Transverse colon (tissue), 4 donors: ENCODE results near the gene OR52E6. TPM values are rescaled to one million over a fixed set of nuclear protein-coding genes. Genes with fewer than 3 reads are reported as not detected.

ENCODE experiments used
- DNase-seq: peaks from one replicate; pipeline ENCODE4 v3.0.0-alpha.2; 2019
- H3K27ac ChIP-seq, 4 donors: fragments of 200-600 bp; sonication (generic); 2 replicates each; pipeline ENCODE4 v1.5.1; 2016 to 2018; ENCODE audit warnings: inconsistent platforms in 4 of 4
- H3K27me3 ChIP-seq: fragments of 200-600 bp; sonication (generic); 2 replicates; pipeline ENCODE4 v1.5.1; 2017; ENCODE audit warnings: inconsistent platforms
- H3K36me3 ChIP-seq, 4 donors: fragments of 200-600 bp; sonication (generic); 2 replicates each; pipeline ENCODE4 v1.5.1; 2017 to 2019; ENCODE audit warnings: inconsistent platforms in 4 of 4
- H3K4me1 ChIP-seq, 4 donors: fragments of 200-600 bp; sonication (generic); 2 replicates each; pipeline ENCODE4 v1.5.1; 2017 to 2020; ENCODE audit warnings: inconsistent platforms in 4 of 4
- H3K4me3 ChIP-seq, 4 donors: fragments of 200-600 bp; sonication (generic); 1 replicate in 1 of 4; 2 replicates in 3 of 4; pipeline versions ENCODE4 v1.5.1 to v1.6.1; 2017 to 2019; ENCODE audit warnings: inconsistent platforms in 4 of 4
- H3K9me3 ChIP-seq, 2 donors: fragments of 200-600 bp; sonication (generic); 2 replicates each; pipeline ENCODE4 v1.5.1; 2017 to 2019; ENCODE audit warnings: inconsistent platforms in 2 of 2
- CTCF ChIP-seq, 5 experiments: fragments of 200-600 bp in 3 of 5; fragments of 450-650 bp in 2 of 5; sonication (generic) in 3 of 5; IDR thresholded peaks; 1 replicate in 2 of 5; 2 replicates in 3 of 5; pipeline ENCODE4 v1.5.1; 2016 to 2017; ENCODE audit warnings: antibody characterized with exemption in 5 of 5, inconsistent platforms in 3 of 5, mild to moderate bottlenecking in 2 of 5, moderate library complexity in 1 of 5
- EP300 ChIP-seq: sonication (generic); formaldehyde crosslinking; IDR thresholded peaks from one replicate; pipeline ENCODE4 v1.6.1; 2017; ENCODE audit warnings: antibody characterized with exemption, low read depth
- POLR2A ChIP-seq: fragments of 450-650 bp; IDR thresholded peaks from one replicate; pipeline ENCODE4 v1.6.1; 2016; ENCODE audit warnings: antibody characterized with exemption, mild to moderate bottlenecking, moderate library complexity
- POLR2AphosphoS5 ChIP-seq, 3 donors: sonication (generic); formaldehyde crosslinking; IDR thresholded peaks; one replicate each; pipeline ENCODE4 v1.6.1; 2016; ENCODE audit warnings: antibody characterized with exemption in 3 of 3
- WGBS, 2 donors: methylation state at CpG; one replicate each; pipeline ENCODE4 v1.1.5; 2018; ENCODE audit warnings: low coverage in 1 of 2; 5-methylcytosine and 5-hydroxymethylcytosine counted together
- in situ Hi-C, 4 donors: fragments of 200-750 bp; cut with MboI; loops; one replicate each; pipeline versions ENCODE4 v1.15.0 to v1.15.1; 2017; ENCODE audit warnings: low sequenced_read_pairs in 3 of 4, low pct_ligation_motif_present in 1 of 4, low pct_unique_long_range_greater_than_20kb in 1 of 4
- intact Hi-C: fragments of 100-400 bp; cut with DNase I; formaldehyde crosslinking; loops from one replicate; pipeline ENCODE4 v1.15.1; 2023; ENCODE audit warnings: low total_unique reads
- total RNA-seq, 4 donors: library from RNA; depleted of rRNA; stranded (reverse); fragments of >200 nt; gene quantifications; one replicate each; pipeline ENCODE4 v1.1.0, GENCODE V29; 2016

Gene OR52E6
- total RNA-seq = not detected

GRCh38 chr11:5841797-5842196 is at the start of gene OR52E6:
Gene OR52E6, minus strand, starts transcription at chr11:5841897. Its CDS starts 0 bp downstream, at chr11:5841897.
- Histone ChIP-seq H3K4me3 (no peak within 1 kb of the TSS), H3K36me3 (no peaks in the 10 kb centered on the region), H3K27me3 (no peaks in the 10 kb centered on the region), H3K27ac (no peak within 1 kb of the TSS), H3K4me1 (no peaks in the 10 kb centered on the region), H3K9me3 (no peaks in the 10 kb centered on the region)
- in situ Hi-C loops (no loop called here), intact Hi-C loops (no loop called here)
- DNase-seq = no peak
- no peak for TF ChIP-seq POLR2AphosphoS5 (IDR thresholded peaks at IDR 0.05)
- no peak for TF ChIP-seq POLR2A
- no peak for TF ChIP-seq EP300
- TF ChIP-seq CTCF (IDR thresholded peaks at IDR 0.05) = no peak
- WGBS, 2 donors = 50 to 60% methylated on average over 1 of the region's 1 CpG

- H3K4me3 ChIP-seq = no peak overlapping the region
- no peaks in the 10 kb centered on the region for H3K27me3 ChIP-seq
- no peak for DNase-seq
- no peaks in the 10 kb centered on the region for H3K4me1 ChIP-seq
- H3K36me3 ChIP-seq = no peaks in the 10 kb centered on the region
- H3K9me3 ChIP-seq = no peaks in the 10 kb centered on the region
- intact Hi-C loops (no loop called here), in situ Hi-C loops (no loop called here)
- no peak overlapping the region for H3K27ac ChIP-seq
- whole genome bisulfite sequencing, 2 donors = 63 to 65% methylated on average over 2 to 4 of the region's 4 CpGs
- TF ChIP-seq CTCF (IDR thresholded peaks at IDR 0.05) = peak in 3 of 5 experiments; percentile 34 to 36 (median 35)
- TF ChIP-seq POLR2A = no peak
- no peak for TF ChIP-seq EP300
Observed at GRCh38 chr11:5891216-5891800, 49.6 kb upstream of the OR52E6 start.

GRCh38 chr11:5887661-5888060 is 46.0 kb upstream of the OR52E6 start:
- no peak for DNase-seq
- Histone ChIP-seq H3K27me3 (no peaks in the 10 kb centered on the region), H3K27ac (no peak overlapping the region), H3K9me3 (no peaks in the 10 kb centered on the region), H3K4me1 (no peaks in the 10 kb centered on the region), H3K4me3 (no peak overlapping the region), H3K36me3 (no peaks in the 10 kb centered on the region)
- in situ Hi-C loops (no loop called here), intact Hi-C loops (no loop called here)
- 57 to 61% methylated on average over 1 of the region's 1 CpG for WGBS, 2 donors
- TF ChIP-seq CTCF (IDR thresholded peaks at IDR 0.05) (no peak), POLR2AphosphoS5 (IDR thresholded peaks at IDR 0.05) (no peak), EP300 (no peak), POLR2A (no peak)

GRCh38 chr11:5887172-5887571 is 45.5 kb upstream of the OR52E6 start:
- in situ Hi-C loops = no loop called here
- H3K27ac ChIP-seq = no peak overlapping the region
- no peaks in the 10 kb centered on the region for H3K9me3 ChIP-seq
- no peak for DNase-seq
- no peaks in the 10 kb centered on the region for H3K4me1 ChIP-seq
- no peaks in the 10 kb centered on the region for H3K27me3 ChIP-seq
- intact Hi-C loops = no loop called here
- TF ChIP-seq POLR2A = no peak
- TF ChIP-seq EP300 = no peak
- no peak for TF ChIP-seq POLR2AphosphoS5 (IDR thresholded peaks at IDR 0.05)
- TF ChIP-seq CTCF (IDR thresholded peaks at IDR 0.05) = no peak
- no peak overlapping the region for H3K4me3 ChIP-seq
- WGBS, 2 donors = 57 to 62% methylated on average over 2 to 3 of the region's 3 CpGs
- no peaks in the 10 kb centered on the region for H3K36me3 ChIP-seq
